HG02623 (cell line): ENCODE measurements around the gene CSAD.
"Not testable (repeated sequence)": the region's sequence is repeated elsewhere in the genome, so short reads cannot be mapped to it uniquely, and the experiment has no call there.

Experiments used
- ATAC-seq: cut with Tn5 transposase; IDR thresholded peaks from one replicate; pipeline ENCODE4 v1.9.1; 2021; ENCODE audit warnings: moderate library complexity; ENCODE audit not compliant: unreplicated experiment

Gene CSAD

GRCh38 chr12:53182903-53183302, 2.2 kb upstream of the CSAD start:
- ATAC-seq: no peak

DNA sequence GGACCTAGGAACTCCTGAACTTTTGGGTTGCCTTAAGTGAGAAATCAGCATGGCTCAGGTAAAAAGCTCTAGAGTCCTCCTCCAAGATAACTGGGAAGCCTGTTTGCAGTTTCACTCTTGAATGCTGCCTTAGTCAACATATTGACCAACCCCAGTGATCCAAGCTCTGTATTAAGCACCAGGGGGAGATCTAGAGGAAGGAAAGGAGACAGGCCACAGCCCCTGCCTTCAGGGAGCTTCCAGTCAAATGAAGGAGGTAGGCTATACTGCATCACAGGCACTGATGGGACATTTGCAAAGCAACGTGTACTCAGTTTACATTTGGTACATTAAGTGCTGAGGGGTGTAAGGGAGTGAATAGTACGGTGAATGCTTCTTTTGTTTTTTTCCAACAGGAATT, 1.2 kb upstream of the CSAD start:
- no peak for ATAC-seq

DNA sequence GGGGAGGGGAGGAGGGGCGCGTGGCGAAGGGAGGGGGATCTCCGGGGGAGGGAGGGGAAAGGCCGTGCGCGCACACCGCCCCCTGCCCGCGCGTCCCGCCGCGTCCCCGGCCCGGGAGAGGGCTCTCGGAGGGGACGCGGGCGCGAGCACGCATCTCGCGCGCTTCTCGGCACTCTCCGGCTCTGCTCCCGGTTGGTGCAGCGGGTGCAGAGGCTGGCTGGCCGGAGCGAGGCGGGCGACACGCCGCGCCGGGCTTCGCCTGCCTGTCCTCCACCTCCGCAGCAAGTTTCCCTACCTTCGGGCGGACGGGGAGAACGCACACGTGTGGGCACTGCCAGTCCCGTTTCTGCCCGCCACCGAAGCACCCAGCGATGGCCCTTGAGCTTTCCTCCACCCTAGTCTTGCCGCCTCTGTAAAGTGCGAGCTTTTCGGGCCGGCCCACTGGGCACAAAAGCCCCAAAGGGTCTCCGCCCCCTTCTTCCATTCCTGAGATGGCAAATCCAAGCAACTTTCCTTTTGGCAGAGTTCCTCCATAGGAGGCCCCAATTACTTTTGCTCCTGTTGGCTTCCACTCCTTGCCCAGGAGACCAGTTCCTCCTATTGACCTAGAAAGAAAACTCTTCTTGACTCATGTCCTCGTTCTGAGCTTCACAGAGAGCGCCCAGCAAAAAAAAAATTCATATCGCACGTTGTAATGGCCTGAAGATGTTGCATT, 363 bp upstream of the CSAD start:
- ATAC-seq: peak; percentile 40

- ATAC-seq: peak; percentile 5
Measured at GRCh38 chr12:53179687-53180219, 972 bp downstream of the CSAD start.

GRCh38 chr12:53178803-53179202, 1.9 kb downstream of the CSAD start:
- ATAC-seq: not testable (repeated sequence)

DNA sequence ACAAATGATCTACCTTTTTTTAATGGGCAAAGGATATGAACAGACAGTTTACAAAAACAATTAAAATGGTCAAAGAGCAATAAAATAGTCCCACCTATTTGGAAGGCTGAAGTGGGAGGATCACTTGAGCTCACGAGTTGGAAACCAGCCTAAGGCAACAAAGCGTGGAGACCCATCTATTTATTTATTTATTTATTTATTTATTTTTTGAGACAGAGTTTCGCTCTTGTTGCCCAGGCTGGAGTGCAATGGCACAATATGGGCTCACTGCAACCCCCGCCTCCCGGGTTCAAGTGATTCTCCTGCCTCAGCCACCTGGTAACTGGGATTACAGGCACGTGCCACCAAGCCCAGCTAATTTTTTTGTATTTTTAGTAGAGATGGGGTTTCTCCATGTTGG, 3.3 kb downstream of the CSAD start:
- not testable (repeated sequence) for ATAC-seq

GRCh38 chr12:53176750-53177149, 4.0 kb downstream of the CSAD start:
- no peak for ATAC-seq

DNA sequence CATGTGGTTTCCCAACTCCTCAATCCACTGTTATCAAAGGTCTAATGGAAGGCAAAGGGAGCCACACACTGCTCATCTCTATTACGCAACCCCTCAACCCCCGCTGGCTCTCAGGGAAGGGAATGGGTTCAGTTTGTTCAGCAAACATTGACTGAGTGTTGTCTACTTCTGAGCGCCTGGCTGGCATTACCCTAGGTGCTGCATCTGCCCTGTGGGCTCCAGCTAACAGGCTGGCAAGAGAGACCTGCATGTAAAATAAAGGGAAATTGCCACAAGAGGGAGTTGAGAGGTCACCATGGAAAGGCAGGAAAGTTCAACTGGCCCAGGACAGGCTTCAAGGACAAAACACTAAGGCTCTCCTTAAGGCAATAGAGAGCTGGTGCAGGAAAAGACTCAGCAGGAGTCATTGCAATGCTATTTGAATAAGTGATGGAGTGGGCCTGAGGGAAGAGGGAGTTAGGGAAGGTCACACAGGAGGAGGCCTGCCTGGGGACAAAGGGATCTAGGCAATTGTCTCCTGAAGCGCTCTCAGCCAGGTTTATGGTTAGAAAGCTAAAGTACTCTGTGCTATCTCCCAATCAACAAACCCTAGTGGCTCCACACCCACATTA, 5.7 kb downstream of the CSAD start:
- ATAC-seq: no peak

- ATAC-seq: no peak
Measured at GRCh38 chr12:53173085-53173715, 7.5 kb downstream of the CSAD start.

GRCh38 chr12:53172352-53172751, 8.4 kb downstream of the CSAD start:
- ATAC-seq: no peak

- no peak for ATAC-seq
Measured at GRCh38 chr12:53171725-53172329, 8.9 kb downstream of the CSAD start.

GRCh38 chr12:53170876-53171724, 9.6 kb downstream of the CSAD start:
- ATAC-seq: no peak

- no peak for ATAC-seq
Measured at GRCh38 chr12:53170215-53170614, 10.5 kb downstream of the CSAD start.

- ATAC-seq: no peak
Measured at GRCh38 chr12:53169644-53170043, 11.1 kb downstream of the CSAD start.

DNA sequence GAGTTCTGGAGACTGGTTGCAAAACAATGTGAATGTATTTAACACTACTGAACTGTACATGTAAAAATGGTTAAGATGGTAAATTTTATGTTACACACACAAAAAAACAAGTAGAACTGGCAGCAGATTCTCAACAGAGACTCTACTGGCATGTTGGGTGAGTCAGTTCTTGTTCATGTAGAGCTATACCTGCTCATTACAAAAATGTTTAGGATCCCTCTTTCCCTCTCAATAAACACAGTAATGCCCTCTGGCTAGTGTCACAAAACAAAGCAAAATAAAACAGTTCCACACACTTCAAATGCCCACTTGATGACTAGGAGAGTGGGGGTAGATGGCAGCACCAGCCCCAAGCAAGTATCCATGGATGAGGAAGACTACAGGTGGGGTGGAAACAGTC, 13.9 kb downstream of the CSAD start:
- ATAC-seq: no peak

DNA sequence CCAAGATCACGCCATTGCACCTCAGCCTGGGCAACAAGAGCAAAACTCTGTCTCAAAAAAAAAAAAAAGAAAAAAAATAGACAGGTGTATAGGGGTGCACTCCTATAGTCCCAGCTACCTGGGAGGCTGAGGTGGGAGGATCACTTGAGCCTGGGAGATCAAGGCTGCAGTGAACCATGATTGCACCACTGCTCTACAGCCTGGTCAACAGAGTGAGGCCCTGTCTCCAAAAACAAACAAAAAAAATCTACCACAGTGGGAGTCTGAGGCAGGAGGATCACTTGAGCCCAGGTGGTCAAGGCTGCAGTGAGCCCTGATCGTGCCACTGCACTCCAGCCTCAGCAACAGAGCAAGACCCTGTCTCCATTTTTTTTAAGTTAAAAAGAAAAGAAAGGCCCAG, 17.7 kb downstream of the CSAD start:
- not testable (repeated sequence) for ATAC-seq

DNA sequence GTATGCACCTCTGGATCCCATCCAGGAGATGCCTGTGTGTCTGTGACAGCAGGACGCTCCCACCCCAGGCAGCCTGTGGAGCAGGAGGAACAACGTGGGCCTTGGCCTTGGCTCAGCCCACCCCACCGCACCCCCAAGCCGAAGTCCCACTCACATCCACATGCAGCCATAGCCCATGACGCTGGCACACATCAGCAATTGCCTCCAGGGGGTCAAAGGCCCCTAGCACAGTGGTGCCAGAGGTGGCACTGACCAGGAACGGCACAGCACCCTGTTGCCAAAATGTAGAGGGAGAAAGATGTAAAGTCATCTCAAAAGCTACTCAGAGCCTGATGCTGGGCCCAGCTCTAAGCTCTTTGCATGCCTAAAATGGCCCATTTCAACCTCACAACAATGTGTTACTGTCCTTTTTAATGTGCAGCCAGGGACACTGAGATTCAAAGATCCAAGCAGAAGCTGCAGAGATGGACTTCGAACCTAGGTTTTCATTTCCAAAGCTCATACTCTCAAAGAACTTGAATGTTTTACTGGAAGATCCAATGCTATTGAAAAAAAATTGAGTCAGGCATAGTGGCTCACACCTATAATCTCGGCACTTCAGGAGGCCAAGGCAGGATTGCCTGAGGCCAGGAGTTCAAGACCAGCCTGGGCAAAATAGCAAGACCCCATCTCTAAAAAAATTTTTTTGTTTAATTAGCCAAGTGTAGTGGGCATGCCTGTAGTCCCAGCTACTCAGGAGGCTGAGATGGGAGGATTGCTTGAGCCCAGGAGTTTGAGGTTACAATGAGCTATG, 19.4 kb downstream of the CSAD start:
- ATAC-seq: no peak

DNA sequence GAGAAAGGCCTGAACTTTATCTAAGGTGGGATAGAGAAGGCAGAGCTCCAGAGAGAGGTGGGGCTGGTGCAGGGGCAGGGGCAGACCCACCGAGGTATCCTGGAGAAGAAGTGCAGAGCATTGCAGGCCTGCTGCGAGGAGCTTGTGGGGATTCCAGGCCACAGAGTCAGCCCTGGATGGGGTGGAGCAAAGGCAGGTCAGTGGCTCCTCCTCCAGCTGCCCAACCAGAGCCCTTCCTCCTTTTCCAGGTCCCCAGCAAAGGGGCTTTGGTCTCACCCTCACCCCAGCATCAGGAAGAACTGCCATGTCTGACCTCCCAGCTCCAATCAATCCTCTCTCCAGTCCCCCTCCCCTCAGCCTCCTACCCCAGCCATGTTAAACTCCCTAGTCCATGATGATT, 20.1 kb downstream of the CSAD start:
- ATAC-seq: no peak

- ATAC-seq: no peak
Measured at GRCh38 chr12:53160000-53160399, 20.7 kb downstream of the CSAD start.
